ENCODE measurements around the gene TRMT44.
A peak's percentile ranks its signal among the peaks of the same experiment; 100 is the strongest.

Gene TRMT44

DNA sequence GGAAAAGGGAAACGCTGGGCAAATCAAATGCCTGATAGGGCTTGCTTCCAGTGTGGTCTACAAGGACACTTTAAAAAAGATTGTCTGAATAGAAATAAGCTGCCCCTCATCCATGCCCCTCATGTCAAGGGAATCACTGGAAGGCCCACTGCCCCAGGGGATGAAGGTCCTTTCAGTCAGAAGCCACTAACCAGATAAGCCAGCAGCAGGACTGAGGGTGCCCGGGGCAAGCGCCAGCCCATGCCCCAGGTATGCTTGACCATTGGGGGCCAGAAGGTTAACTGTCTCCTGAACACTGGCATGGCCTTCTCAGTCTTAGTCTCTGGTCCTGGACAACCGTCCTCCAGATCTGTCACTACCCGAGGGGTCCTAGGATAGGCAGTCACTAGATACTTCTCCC is 17.8 kb upstream of the TRMT44 start:
- TF ChIP-seq, protein P1, sequence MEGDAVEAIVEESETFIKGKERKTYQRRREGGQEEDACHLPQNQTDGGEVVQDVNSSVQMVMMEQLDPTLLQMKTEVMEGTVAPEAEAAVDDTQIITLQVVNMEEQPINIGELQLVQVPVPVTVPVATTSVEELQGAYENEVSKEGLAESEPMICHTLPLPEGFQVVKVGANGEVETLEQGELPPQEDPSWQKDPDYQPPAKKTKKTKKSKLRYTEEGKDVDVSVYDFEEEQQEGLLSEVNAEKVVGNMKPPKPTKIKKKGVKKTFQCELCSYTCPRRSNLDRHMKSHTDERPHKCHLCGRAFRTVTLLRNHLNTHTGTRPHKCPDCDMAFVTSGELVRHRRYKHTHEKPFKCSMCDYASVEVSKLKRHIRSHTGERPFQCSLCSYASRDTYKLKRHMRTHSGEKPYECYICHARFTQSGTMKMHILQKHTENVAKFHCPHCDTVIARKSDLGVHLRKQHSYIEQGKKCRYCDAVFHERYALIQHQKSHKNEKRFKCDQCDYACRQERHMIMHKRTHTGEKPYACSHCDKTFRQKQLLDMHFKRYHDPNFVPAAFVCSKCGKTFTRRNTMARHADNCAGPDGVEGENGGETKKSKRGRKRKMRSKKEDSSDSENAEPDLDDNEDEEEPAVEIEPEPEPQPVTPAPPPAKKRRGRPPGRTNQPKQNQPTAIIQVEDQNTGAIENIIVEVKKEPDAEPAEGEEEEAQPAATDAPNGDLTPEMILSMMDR (conservative IDR thresholded peaks at IDR 0.05; ENCODE audit: low read depth, low read length) = no peak

DNA sequence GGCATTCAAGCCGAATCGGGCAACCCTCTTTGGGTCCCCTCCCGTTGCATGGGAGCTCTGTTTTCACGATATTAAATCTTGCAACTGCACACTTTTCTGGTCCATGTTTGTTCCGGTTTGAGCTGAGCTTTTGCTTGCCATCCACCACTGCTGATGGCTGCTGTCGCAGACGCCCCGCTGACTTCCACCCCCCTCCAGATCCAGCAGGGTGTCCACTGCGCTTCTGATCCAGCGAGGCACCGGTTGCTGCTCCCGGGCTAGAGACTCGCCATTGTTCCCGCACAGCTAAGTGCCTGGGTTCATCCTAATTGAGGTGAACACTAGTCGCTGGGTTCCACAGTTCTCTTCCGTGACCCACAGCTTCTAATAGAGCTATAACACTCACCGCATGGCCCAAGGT is 13.3 kb upstream of the TRMT44 start:
- peak overlapping the region; percentile 62 for H3K4me3 ChIP-seq (ENCODE audit: low read depth, low read length)
- DNase-seq (ENCODE audit: low read depth) = no peak
- TF ChIP-seq, protein P1 (conservative IDR thresholded peaks at IDR 0.05; ENCODE audit: low read depth, low read length) = no peak

More for the DNA sequence above, 17.8 kb upstream of the TRMT44 start:
- no peak for DNase-seq (ENCODE audit: low read depth)
- no peak overlapping the region for H3K4me3 ChIP-seq (ENCODE audit: low read depth, low read length)

DNA sequence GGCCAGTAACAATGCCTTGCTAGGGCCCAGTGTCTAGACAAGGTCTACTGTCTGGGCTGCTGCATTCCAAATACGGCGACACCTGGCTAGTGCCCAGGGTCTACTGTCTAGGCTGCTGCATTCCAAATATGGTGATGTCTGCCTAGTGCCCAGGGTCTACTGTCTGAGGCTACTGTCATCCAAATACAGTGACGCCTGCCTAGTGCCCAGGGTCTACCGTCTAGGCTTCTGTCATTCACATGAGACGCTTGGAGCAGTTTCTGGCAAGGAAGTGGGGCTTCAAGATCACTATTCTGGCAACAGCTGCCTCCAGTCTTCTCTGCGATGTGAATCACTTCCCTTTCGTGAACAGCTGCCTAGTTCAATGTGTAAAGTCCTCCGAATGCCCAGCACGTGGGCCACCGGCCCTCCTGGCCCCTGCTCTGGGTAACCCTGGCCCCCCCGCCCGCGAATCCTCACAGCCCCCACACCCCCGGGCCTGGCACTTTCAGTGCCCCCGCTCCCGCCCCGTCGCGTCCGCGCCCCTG is 12.8 kb upstream of the TRMT44 start:
- TF ChIP-seq, protein P1 (conservative IDR thresholded peaks at IDR 0.05; ENCODE audit: low read depth, low read length) = no peak
- DNase-seq (ENCODE audit: low read depth) = peak; percentile 52
- peak overlapping the region; percentile 62 for H3K4me3 ChIP-seq (ENCODE audit: low read depth, low read length)

DNA sequence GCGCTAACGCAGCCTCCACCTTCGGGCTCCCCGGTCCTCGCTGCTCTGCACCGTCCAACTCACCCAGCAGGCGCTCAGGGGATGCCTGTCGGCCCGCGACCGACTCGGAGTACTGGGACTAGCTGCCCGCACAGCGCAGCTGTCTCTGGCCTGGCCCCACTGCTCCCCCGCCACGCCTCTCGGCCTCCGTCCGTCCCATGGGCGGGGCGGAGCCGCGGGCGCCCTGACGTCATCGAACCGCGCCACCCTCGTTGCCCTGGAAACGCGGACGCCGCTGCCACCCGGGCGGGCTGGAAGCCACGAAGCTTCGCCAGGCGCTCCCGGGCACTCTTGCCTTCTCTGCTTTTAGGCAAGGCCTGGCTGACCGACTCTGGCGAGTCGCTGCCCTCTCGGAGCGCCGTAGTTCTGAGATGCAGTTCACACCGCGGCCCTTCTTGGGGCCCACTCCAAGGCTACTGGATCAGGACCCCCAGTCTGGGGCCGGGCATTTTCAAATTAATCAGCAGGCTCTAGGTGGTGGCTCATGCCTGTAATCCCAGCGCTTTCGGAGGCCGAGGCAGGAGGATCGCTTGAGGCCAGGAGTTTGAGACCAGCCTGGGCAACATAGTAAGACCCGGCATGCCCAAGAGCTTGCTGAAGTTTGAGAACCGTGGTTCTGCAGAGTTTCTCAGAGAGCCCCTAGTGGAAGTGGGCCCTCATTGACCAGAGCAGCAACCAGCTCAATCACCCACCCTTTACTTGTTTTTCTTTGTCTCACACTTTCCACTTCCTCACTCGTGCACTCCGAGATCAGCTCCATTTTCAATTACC is 12.1 kb upstream of the TRMT44 start:
- TF ChIP-seq, protein P1 (conservative IDR thresholded peaks at IDR 0.05; ENCODE audit: low read depth, low read length) = peak; percentile 71
- peak; percentile 86 for DNase-seq (ENCODE audit: low read depth)
- peak overlapping the region; percentile 62 for H3K4me3 ChIP-seq (ENCODE audit: low read depth, low read length)

DNA sequence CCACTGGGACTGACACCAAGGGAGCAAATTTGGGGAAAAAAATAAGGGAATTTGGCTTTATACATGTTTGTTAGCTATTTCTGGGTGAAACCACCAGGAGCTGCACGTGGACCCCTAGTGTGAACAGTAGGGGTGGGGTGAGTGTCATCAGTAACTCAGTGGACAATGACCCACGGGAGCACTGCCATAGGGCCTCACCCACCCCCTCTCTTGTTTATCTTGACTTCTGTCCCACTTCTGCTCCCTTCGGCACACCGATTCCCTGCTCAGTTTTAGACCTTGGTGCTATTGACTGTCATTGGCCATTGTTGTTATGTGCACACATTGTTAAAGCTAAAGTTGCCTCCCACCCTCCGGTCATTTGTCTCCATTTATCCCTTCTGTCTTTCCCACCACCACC is 9.0 kb upstream of the TRMT44 start:
- H3K4me3 ChIP-seq (ENCODE audit: low read depth, low read length) = no peak overlapping the region
- DNase-seq (ENCODE audit: low read depth) = no peak

DNA sequence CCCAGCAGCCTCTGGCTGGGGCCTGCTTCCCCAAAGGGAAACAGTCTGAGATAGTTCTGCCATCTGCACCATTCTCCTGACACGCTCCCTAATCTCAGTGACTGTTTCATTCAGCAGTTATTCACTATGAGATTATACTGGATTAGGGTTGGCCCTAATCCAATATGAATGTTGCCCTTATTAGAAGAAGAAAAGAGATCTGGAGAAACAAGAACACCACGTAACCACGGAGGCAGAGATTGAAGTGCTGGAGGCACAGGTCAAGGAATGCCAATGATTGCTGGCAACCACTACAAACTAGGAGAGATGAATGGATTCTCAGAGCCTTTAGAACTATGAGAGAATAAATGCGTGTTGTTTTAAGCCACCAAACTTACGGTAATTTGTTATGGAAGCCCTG is 7.4 kb upstream of the TRMT44 start:
- TF ChIP-seq, protein P1 (conservative IDR thresholded peaks at IDR 0.05; ENCODE audit: low read depth, low read length) = no peak
- H3K4me3 ChIP-seq (ENCODE audit: low read depth, low read length) = no peak overlapping the region
- no peak for DNase-seq (ENCODE audit: low read depth)

More for the DNA sequence above, 9.0 kb upstream of the TRMT44 start:
- TF ChIP-seq, protein P1 (conservative IDR thresholded peaks at IDR 0.05; ENCODE audit: low read depth, low read length) = no peak
